HL-60 (cell line): ENCODE results near the gene SEZ6L2.

Experiments
- POLR2AphosphoS5 ChIP-seq: IDR thresholded peaks from 2 replicates; pipeline ENCODE4 v1.6.1; 2012; ENCODE audit warnings: low read depth
- TF ChIP-seq, protein P1 (sequence below): IDR thresholded peaks from one replicate; pipeline ENCODE4 v1.5.1; 2011; ENCODE audit warnings: low read length, control low read depth, inconsistent platforms; ENCODE audit not compliant: insufficient read depth
- TF ChIP-seq, protein P2 (sequence below): IDR thresholded peaks from 2 replicates; pipeline ENCODE4 v1.6.1; 2012; ENCODE audit warnings: low read depth; ENCODE audit not compliant: insufficient replicate concordance

DNA sequence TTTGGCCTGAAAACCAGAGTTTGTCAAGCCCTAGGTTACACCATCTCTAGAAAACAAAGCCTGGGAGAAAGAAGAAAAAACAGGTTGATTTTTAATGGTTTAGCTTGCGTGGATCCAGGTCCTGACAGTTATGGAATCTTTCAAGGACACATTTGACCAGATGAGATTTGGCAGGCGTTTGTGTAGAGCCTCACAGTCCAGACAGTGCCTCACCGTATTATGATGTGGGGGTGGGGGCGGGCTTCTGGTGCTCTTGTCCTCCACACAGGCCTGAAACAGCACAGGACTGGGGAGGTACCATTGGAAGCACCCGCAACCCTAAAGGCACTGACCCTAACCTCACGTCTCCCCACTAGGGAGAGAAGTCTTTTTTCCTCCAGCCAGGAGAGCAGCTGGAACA lies 59.5 kb downstream of the SEZ6L2 start:
- TF ChIP-seq, protein P1, sequence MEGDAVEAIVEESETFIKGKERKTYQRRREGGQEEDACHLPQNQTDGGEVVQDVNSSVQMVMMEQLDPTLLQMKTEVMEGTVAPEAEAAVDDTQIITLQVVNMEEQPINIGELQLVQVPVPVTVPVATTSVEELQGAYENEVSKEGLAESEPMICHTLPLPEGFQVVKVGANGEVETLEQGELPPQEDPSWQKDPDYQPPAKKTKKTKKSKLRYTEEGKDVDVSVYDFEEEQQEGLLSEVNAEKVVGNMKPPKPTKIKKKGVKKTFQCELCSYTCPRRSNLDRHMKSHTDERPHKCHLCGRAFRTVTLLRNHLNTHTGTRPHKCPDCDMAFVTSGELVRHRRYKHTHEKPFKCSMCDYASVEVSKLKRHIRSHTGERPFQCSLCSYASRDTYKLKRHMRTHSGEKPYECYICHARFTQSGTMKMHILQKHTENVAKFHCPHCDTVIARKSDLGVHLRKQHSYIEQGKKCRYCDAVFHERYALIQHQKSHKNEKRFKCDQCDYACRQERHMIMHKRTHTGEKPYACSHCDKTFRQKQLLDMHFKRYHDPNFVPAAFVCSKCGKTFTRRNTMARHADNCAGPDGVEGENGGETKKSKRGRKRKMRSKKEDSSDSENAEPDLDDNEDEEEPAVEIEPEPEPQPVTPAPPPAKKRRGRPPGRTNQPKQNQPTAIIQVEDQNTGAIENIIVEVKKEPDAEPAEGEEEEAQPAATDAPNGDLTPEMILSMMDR, result no peak
- TF ChIP-seq POLR2AphosphoS5, result no peak
- TF ChIP-seq, protein P2, sequence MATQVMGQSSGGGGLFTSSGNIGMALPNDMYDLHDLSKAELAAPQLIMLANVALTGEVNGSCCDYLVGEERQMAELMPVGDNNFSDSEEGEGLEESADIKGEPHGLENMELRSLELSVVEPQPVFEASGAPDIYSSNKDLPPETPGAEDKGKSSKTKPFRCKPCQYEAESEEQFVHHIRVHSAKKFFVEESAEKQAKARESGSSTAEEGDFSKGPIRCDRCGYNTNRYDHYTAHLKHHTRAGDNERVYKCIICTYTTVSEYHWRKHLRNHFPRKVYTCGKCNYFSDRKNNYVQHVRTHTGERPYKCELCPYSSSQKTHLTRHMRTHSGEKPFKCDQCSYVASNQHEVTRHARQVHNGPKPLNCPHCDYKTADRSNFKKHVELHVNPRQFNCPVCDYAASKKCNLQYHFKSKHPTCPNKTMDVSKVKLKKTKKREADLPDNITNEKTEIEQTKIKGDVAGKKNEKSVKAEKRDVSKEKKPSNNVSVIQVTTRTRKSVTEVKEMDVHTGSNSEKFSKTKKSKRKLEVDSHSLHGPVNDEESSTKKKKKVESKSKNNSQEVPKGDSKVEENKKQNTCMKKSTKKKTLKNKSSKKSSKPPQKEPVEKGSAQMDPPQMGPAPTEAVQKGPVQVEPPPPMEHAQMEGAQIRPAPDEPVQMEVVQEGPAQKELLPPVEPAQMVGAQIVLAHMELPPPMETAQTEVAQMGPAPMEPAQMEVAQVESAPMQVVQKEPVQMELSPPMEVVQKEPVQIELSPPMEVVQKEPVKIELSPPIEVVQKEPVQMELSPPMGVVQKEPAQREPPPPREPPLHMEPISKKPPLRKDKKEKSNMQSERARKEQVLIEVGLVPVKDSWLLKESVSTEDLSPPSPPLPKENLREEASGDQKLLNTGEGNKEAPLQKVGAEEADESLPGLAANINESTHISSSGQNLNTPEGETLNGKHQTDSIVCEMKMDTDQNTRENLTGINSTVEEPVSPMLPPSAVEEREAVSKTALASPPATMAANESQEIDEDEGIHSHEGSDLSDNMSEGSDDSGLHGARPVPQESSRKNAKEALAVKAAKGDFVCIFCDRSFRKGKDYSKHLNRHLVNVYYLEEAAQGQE, result no peak
